AG04449 (cell line): Measurements from ENCODE around the gene SOCS3.

Source experiments
- CTCF ChIA-PET: fragments of 350-600 bp; formaldehyde crosslinking; extraction: SDS; loops from one replicate; lab custom pipeline; 2021; ENCODE audit warnings: antibody characterized with exemption; lab: Yijun Ruan, JAX
- POLR2A ChIA-PET: fragments of 400-600, 350-600 bp; formaldehyde crosslinking; extraction: SDS; loops from one replicate; lab custom pipeline; 2020; ENCODE audit warnings: antibody characterized with exemption, inconsistent platforms; lab: Yijun Ruan, JAX
- DNase-seq: peaks from one replicate; pipeline ENCODE4 v3.0.0-alpha.2; 2010; ENCODE audit warnings: low read depth, low spot score
- H3K4me3 ChIP-seq: 2 replicates; pipeline ENCODE4 v1.5.1; 2011; ENCODE audit warnings: low read depth, mild to moderate bottlenecking, control low read depth, low read length
- TF ChIP-seq, protein P1 (sequence below): IDR thresholded peaks from one replicate; pipeline ENCODE4 v1.5.1; 2011; ENCODE audit warnings: mild to moderate bottlenecking, moderate library complexity, low read length, control low read depth, inconsistent platforms; ENCODE audit not compliant: insufficient read depth; ENCODE audit errors: missing control alignments

The SOCS3 gene

DNA sequence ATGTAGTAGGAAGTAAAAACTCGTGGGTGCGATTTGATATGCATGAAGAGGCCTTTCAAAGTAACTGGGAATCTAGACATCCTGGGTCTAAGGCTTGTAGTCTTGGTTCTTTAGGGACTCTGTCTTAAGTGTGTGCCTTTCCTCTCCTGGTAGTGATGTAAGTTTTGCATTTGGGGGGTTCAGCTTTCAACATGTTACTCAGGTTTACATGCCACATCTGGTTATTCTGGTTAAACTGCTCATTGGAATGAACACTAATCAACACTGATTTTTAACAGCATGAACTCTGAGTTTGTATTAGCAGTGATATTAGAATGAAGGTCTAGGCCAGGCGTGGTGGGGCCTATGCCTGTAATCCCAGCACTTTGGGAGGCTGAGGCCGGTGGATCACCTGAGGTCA lies 33.7 kb upstream of the SOCS3 start:
- ChIA-PET CTCF (interaction anchor here (0.6 to 4.0 kb wide), 3 partner anchors 29 to 104 kb away, joined by 3 to 19 read pairs (median 3); no protein-coding TSS in a partner anchor), POLR2A (no interaction called here)
- no peak for DNase-seq
- no peak overlapping the region for H3K4me3 ChIP-seq
- TF ChIP-seq, protein P1, sequence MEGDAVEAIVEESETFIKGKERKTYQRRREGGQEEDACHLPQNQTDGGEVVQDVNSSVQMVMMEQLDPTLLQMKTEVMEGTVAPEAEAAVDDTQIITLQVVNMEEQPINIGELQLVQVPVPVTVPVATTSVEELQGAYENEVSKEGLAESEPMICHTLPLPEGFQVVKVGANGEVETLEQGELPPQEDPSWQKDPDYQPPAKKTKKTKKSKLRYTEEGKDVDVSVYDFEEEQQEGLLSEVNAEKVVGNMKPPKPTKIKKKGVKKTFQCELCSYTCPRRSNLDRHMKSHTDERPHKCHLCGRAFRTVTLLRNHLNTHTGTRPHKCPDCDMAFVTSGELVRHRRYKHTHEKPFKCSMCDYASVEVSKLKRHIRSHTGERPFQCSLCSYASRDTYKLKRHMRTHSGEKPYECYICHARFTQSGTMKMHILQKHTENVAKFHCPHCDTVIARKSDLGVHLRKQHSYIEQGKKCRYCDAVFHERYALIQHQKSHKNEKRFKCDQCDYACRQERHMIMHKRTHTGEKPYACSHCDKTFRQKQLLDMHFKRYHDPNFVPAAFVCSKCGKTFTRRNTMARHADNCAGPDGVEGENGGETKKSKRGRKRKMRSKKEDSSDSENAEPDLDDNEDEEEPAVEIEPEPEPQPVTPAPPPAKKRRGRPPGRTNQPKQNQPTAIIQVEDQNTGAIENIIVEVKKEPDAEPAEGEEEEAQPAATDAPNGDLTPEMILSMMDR, result no peak

DNA sequence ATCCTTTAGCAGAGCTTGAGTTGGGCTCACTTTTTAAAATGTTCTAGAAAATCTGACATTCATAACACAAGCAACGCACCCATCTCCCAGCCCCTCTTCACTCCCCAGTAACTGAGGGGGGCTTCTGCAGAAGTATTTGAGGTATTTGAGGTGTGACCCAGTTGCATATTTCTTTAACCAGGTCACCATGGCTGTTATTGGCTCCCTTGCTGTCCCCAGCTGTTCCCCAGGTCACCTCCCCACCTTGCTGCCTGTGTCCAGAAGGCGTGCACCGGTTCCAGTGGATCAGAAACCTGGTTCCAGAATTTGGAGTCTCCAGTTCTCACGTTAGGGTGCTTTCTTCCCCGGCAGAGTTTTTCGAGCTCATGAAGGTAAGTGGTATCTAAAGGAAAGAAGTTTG lies 32.4 kb upstream of the SOCS3 start:
- TF ChIP-seq, protein P1, result no peak
- ChIA-PET POLR2A (interaction anchor here (0.8 to 1.8 kb wide), 4 partner anchors 9 to 33 kb away, joined by 3 to 6 read pairs (median 4); partner anchors contain the start of gene SOCS3), CTCF (interaction anchor here (0.9 to 4.0 kb wide), 10 partner anchors 9 to 142 kb away, joined by 3 to 22 read pairs (median 6); partner anchors contain the start of gene SOCS3)
- H3K4me3 ChIP-seq, result no peak overlapping the region
- no peak for DNase-seq

DNA sequence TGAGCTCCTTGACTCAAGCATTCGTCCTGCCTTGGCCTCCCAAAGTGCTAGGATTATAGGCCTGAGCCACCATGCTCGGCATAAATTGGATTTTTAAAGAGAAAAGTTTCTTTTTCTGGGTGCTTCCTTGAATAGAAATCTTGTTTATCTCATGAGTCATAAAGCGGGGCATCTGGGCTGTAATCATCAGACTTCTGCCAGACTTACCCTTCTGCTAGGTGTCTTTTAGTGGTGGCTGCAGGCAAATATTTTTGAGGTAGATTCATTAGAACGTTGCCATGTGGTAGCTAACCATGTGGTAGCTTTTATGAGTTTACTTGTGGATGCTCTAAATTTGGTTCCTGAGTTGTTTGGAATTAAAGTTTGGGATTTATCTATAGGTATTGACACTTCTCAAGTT lies 32.0 kb upstream of the SOCS3 start:
- CTCF ChIA-PET, result interaction anchor here (0.8 to 4.0 kb wide), 11 partner anchors 8 to 141 kb away, joined by 3 to 22 read pairs (median 6); partner anchors contain the start of gene SOCS3
- TF ChIP-seq, protein P1, result no peak
- no peak overlapping the region for H3K4me3 ChIP-seq
- no peak for DNase-seq
- POLR2A ChIA-PET, result interaction anchor here (0.6 to 1.8 kb wide), 6 partner anchors 9 to 969 kb away, joined by 3 to 6 read pairs (median 4); partner anchors contain the start of gene SOCS3

DNA sequence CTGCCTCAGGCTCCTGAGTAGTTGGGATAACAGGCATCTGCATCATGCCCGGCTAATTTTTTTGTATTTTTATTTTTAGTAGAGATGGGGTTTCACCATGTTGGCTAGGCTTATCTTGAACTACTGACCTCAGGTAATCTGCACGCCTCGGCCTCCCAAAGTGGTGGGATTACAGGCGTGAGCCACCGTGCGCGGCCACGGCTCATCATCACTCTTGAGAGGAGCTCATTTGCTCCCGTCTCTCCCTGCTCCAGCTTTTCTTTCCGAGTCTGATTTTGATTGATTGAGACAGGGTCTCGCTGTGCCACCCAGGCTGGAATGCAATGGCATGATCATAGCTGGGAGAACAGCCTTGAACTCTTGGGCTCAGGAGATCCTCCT lies 31.2 kb upstream of the SOCS3 start:
- POLR2A ChIA-PET, result interaction anchor here (1.2 to 1.8 kb wide), 4 partner anchors 10 to 35 kb away, joined by 4 to 6 read pairs (median 6); no protein-coding TSS in a partner anchor
- TF ChIP-seq, protein P1, result no peak
- no peak overlapping the region for H3K4me3 ChIP-seq
- no peak for DNase-seq
- CTCF ChIA-PET, result interaction anchor here (0.8 to 4.0 kb wide), 10 partner anchors 9 to 140 kb away, joined by 3 to 22 read pairs (median 6); partner anchors contain the start of gene SOCS3

DNA sequence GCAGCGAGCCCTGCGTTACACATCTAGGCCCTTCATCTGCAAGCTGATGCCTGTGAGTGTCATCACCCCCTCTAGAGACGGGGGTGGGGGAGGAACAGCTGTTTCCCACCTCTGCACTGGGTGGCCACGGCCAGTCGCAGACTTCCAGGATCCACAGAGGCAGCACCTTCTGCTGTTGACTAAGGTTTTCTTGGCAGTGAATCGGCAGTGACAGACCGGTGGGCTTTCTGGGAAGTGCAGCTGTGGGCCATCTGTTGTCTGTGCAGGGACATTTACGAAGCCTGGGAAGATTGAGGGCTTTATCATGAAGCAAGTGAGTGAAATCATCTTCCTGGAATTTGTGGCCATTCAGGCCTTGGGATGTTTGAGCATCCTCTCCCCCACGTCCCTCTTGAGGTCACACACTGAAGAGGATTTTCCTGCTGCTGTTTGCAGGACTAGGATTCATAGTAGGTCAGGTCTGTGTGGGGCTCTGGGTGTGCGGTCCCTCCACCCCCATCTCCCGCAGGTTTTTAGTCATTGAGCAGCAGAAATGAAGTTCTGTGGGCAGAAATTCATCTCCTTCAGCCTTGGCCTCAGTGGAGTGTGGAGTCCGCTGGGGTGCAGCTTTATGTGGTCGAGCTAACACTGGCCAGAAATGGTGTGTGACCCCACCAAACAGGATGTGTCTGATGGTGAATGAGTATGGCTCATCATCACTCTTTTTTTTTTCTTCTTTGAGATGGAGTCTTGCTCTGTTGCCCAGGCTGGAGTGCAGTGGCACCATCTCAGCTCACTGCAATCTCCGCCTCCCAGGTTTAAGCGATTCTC lies 30.6 kb upstream of the SOCS3 start:
- ChIA-PET CTCF (interaction anchor here (0.9 to 4.0 kb wide), 8 partner anchors 9 to 140 kb away, joined by 3 to 22 read pairs (median 7); partner anchors contain the start of gene SOCS3), POLR2A (interaction anchor here (0.6 to 1.8 kb wide), 8 partner anchors 10 to 34 kb away, joined by 3 to 6 read pairs (median 4); partner anchors contain the start of gene SOCS3)
- TF ChIP-seq, protein P1, result peak; percentile 11
- H3K4me3 ChIP-seq, result no peak overlapping the region
- peak; percentile 96 for DNase-seq
